OCI-LY1 (cell line): ENCODE data around the gene TCF4.

Experiments used
- H2AFZ ChIP-seq: fragments of 200-600 bp; sonication (generic), shearing (Covaris generic); 2 replicates; pipeline ENCODE4 v1.6.0; 2014; ENCODE audit warnings: antibody characterized with exemption, mild to moderate bottlenecking, low read length
- H3F3A ChIP-seq: fragments of 200-600 bp; sonication (generic), shearing (Covaris generic); 2 replicates; pipeline ENCODE4 v1.6.0; 2014; ENCODE audit warnings: mild to moderate bottlenecking, antibody characterized with exemption, low read length, moderate library complexity; ENCODE audit not compliant: insufficient read depth
- H3K27ac ChIP-seq: fragments of 200-600 bp; sonication (generic); 2 replicates; pipeline ENCODE4 v1.5.1; 2014; ENCODE audit warnings: low read length, mixed run types, mild to moderate bottlenecking, low read depth; ENCODE audit not compliant: poor library complexity, severe bottlenecking
- H3K27me3 ChIP-seq: fragments of 200-600 bp; sonication (generic); 2 replicates; pipeline ENCODE4 v1.6.0; 2014; ENCODE audit warnings: antibody characterized with exemption, mild to moderate bottlenecking, low read length, moderate library complexity; ENCODE audit not compliant: insufficient read depth
- H3K36me3 ChIP-seq: fragments of 200-600 bp; sonication (generic); 2 replicates; pipeline ENCODE4 v1.6.1; 2014; ENCODE audit warnings: mild to moderate bottlenecking, antibody characterized with exemption, low read length, moderate library complexity, mixed read lengths; ENCODE audit not compliant: insufficient read depth
- H3K4me1 ChIP-seq: fragments of 200-600 bp; sonication (generic); 2 replicates; pipeline ENCODE4 v1.5.1; 2014; ENCODE audit warnings: mild to moderate bottlenecking, low read length, moderate library complexity; ENCODE audit not compliant: insufficient read depth, severe bottlenecking
- H3K4me2 ChIP-seq: fragments of 200-600 bp; sonication (generic), shearing (Covaris generic); 2 replicates; pipeline ENCODE4 v1.6.1; 2014; ENCODE audit warnings: low read length
- H3K4me3 ChIP-seq: fragments of 200-600 bp; sonication (generic); 2 replicates; pipeline ENCODE4 v1.5.1; 2014; ENCODE audit warnings: low read length, low read depth, mild to moderate bottlenecking, mixed read lengths; ENCODE audit not compliant: poor library complexity, severe bottlenecking
- H3K79me2 ChIP-seq: fragments of 200-600 bp; shearing (Covaris generic); 2 replicates; pipeline ENCODE4 v1.6.1; 2016; ENCODE audit warnings: mixed run types, low read length, mixed read lengths; ENCODE audit not compliant: insufficient read depth
- H3K9ac ChIP-seq: fragments of 200-600 bp; sonication (generic), shearing (Covaris generic); 2 replicates; pipeline ENCODE4 v1.6.1; 2014; ENCODE audit warnings: mild to moderate bottlenecking, low read length, mixed read lengths
- H3K9me2 ChIP-seq: fragments of 200-600 bp; sonication (generic), shearing (Covaris generic); 2 replicates; pipeline ENCODE4 v1.6.1; 2014; ENCODE audit warnings: low read depth, mild to moderate bottlenecking, low read length, mixed read lengths
- H3K9me3 ChIP-seq: fragments of 200-600 bp; shearing (Covaris generic); 2 replicates; pipeline ENCODE4 v1.6.1; 2014; ENCODE audit warnings: low read length, mixed read lengths
- H4K20me1 ChIP-seq: fragments of 200-600 bp; sonication (generic), shearing (Covaris generic); 2 replicates; pipeline ENCODE4 v1.6.0; 2016; ENCODE audit warnings: mild to moderate bottlenecking, low read length; ENCODE audit not compliant: insufficient read depth
- CTCF ChIP-seq: fragments of 200-600 bp; sonication (generic), shearing (Covaris generic); IDR thresholded peaks from 2 replicates; pipeline ENCODE4 v1.5.1; 2017; ENCODE audit warnings: mild to moderate bottlenecking, antibody characterized with exemption, low read length, moderate library complexity, mixed read lengths
- EZH2 ChIP-seq: fragments of 200-600 bp; sonication (generic), shearing (Covaris generic); IDR thresholded peaks from 2 replicates; pipeline ENCODE4 v1.8.0; 2017; ENCODE audit warnings: borderline replicate concordance, mixed run types, mild to moderate bottlenecking, antibody characterized with exemption, low read length, moderate library complexity, mixed read lengths

Gene TCF4

DNA sequence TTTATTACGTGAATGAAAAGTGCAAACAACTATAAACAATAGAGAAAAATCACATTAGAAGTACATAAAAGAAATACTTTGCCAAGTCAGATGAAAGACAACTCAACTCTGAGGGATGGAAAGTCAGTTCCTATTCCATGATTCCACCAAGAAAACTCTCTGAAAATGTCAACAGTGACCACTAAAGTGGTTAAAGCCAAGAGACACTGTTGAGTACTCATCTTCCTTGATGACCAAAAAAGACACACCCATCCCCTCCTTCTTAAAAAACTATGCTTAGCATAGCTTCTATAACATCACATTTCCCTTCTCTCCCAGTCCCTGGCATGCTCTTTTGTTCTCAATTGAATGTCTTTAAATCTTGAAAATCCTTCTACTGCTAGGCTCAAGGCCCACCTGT lies 160.0 kb downstream of the TCF4 start:
- Histone ChIP-seq H2AFZ (no peak overlapping the region), H3K36me3 (no peaks in the 10 kb centered on the region), H3F3A (no peaks in the 10 kb centered on the region), H3K4me2 (no peak overlapping the region), H3K9me3 (no peaks in the 10 kb centered on the region), H3K4me3 (no peak overlapping the region), H3K9ac (no peak overlapping the region), H3K4me1 (peaks cover 95% of the 10 kb centered on the region), H3K79me2 (peaks cover 12% of the 10 kb centered on the region; the same call in 1 of the 2 replicates), H3K27me3 (no peaks in the 10 kb centered on the region), H4K20me1 (no peaks in the 10 kb centered on the region), H3K9me2 (no peaks in the 10 kb centered on the region), H3K27ac (peak overlapping the region; percentile 76)
- TF ChIP-seq EZH2 (no peak), CTCF (no peak)

GRCh38 chr18:55425698-55426097 lies 162.3 kb downstream of the TCF4 start:
- H3K4me3 ChIP-seq, result no peak overlapping the region
- H3K9ac ChIP-seq, result peak overlapping the region; percentile 18; the same call in 1 of the 2 replicates
- H3K9me3 ChIP-seq, result no peaks in the 10 kb centered on the region
- peaks cover 80% of the 10 kb centered on the region for H3K4me1 ChIP-seq
- no peaks in the 10 kb centered on the region for H4K20me1 ChIP-seq
- H3K4me2 ChIP-seq, result no peak overlapping the region; the same call in 1 of the 2 replicates
- peaks cover 18% of the 10 kb centered on the region for H3K79me2 ChIP-seq
- H2AFZ ChIP-seq, result no peak overlapping the region
- TF ChIP-seq CTCF, result no peak
- TF ChIP-seq EZH2, result no peak
- no peaks in the 10 kb centered on the region for H3K9me2 ChIP-seq
- H3F3A ChIP-seq, result no peaks in the 10 kb centered on the region
- no peaks in the 10 kb centered on the region for H3K27me3 ChIP-seq
- H3K36me3 ChIP-seq, result no peaks in the 10 kb centered on the region
- peak overlapping the region; percentile 98 for H3K27ac ChIP-seq

DNA sequence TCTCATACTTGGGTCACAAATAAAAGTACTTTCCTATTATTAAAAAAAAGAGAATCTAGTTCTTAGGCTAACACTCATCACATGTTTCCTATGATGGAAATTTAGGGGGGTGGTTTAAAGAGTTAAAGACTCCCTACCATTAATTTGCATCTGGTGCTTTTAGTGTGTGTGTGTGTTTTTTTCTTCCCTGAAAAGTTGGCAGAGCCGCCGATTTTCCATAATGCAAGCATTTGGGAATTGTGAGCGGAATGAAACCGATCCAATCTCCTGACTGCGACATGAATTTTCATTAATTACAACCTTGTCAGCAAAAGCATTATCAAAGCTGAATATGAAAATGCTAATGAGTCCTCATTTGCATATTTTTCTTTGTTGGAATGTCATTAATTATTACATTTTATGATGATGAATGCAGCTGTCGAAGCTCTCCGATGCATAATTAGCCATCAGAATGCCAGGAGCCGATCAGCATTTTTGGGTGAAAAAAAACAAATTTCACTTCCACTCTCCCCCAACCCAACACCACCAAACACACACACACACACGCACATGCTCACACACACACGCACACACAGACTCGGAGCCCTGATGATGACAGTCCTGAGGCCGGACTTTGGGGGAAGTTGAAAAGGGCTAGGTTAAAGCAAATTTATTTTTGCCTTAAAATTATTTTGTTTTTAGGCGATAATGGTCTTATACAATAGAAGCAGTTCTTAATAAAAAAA lies 165.4 kb downstream of the TCF4 start:
- no peak for TF ChIP-seq EZH2
- TF ChIP-seq CTCF, result no peak
- 0 out of 2 replicates have a peak, but pooled peaks cover 5% of the 10 kb centered on the region for H3F3A ChIP-seq
- peaks cover 77% of the 10 kb centered on the region for H3K4me1 ChIP-seq
- H3K27me3 ChIP-seq, result no peaks in the 10 kb centered on the region
- H3K4me2 ChIP-seq, result peak overlapping the region; percentile 85
- no peaks in the 10 kb centered on the region for H3K9me3 ChIP-seq
- no peaks in the 10 kb centered on the region; the same call in 1 of the 2 replicates for H3K36me3 ChIP-seq
- peak overlapping the region; percentile 90 for H3K9ac ChIP-seq
- no peak overlapping the region for H2AFZ ChIP-seq
- H4K20me1 ChIP-seq, result no peaks in the 10 kb centered on the region
- H3K4me3 ChIP-seq, result peak overlapping the region; percentile 79
- H3K27ac ChIP-seq, result peak overlapping the region; percentile 98
- H3K79me2 ChIP-seq, result peaks cover 48% of the 10 kb centered on the region
- no peaks in the 10 kb centered on the region for H3K9me2 ChIP-seq
